Activated naive CD8-positive, alpha-beta T cell treated with anti-CD3 and anti-CD28 coated beads, Interleukin-2, amount 10 ng/mL, durations not matched to agents 7 days and 5 days (primary cell): ENCODE measurements around the gene PELI1. TPM values are rescaled to one million over a fixed set of nuclear protein-coding genes. Genes with fewer than 3 reads are reported as not detected.

ENCODE experiments used
- ATAC-seq: fragments of 150-1000 bp; cut with Tn5 transposase; one replicate; pipeline ENCODE4 v1.10.0; 2021; ENCODE audit warnings: low read depth, moderate library complexity
- POLR2A ChIA-PET: fragments of 350-600 bp; sonication (Branson Sonifier 250); formaldehyde crosslinking; loops from one replicate; lab custom pipeline; 2021; ENCODE audit warnings: antibody characterized with exemption; lab: Charles Lee
- DNase-seq: peaks from one replicate; pipeline ENCODE4 v3.0.0; 2021
- H3K27ac Mint-ChIP-seq: one replicate; pipeline ENCODE4 v1.8.0; 2022; ENCODE audit warnings: mild to moderate bottlenecking, mixed read lengths
- H3K27me3 Mint-ChIP-seq: one replicate; pipeline ENCODE4 v1.8.0; 2022; ENCODE audit warnings: mild to moderate bottlenecking, moderate library complexity, mixed read lengths
- H3K36me3 Mint-ChIP-seq: one replicate; pipeline ENCODE4 v1.8.0; 2021; ENCODE audit warnings: mild to moderate bottlenecking, mixed read lengths
- H3K4me1 Mint-ChIP-seq: one replicate; pipeline ENCODE4 v1.8.0; 2021; ENCODE audit warnings: mixed read lengths
- H3K4me3 Mint-ChIP-seq: one replicate; pipeline ENCODE4 v1.8.0; 2022; ENCODE audit warnings: mild to moderate bottlenecking, moderate library complexity, mixed read lengths
- H3K9me3 Mint-ChIP-seq: one replicate; pipeline ENCODE4 v1.8.0; 2021; ENCODE audit warnings: mixed read lengths
- total RNA-seq, 2 experiments: library from RNA; stranded (reverse); gene quantifications; one replicate each; pipeline ENCODE4 v1.2.3, GENCODE V29; 2021

The PELI1 gene
- total RNA-seq, 2 experiments from 2014 or later, result 22.6 to 25.7 TPM

GRCh38 chr2:64049633-64050220 is 94.5 kb downstream of the PELI1 start:
- peak overlapping the region; percentile 79 for H3K27ac Mint-ChIP-seq
- no peak overlapping the region for H3K4me3 Mint-ChIP-seq
- POLR2A ChIA-PET, result interaction anchor here (0.7 to 1.9 kb wide), 2 partner anchors 277 to 476 kb away, joined by 3 to 25 read pairs; no protein-coding TSS in a partner anchor

GRCh38 chr2:64045938-64046337 is 98.3 kb downstream of the PELI1 start:
- POLR2A ChIA-PET, result no interaction called here
- Mint-ChIP-seq H3K4me3 (no peak overlapping the region), H3K36me3 (no peaks in the 10 kb centered on the region), H3K9me3 (no peaks in the 10 kb centered on the region), H3K4me1 (peaks cover 11% of the 10 kb centered on the region), H3K27me3 (no peaks in the 10 kb centered on the region), H3K27ac (no peak overlapping the region)
- no peak for ATAC-seq
- no peak for DNase-seq

More at GRCh38 chr2:64049633-64050220, 94.5 kb downstream of the PELI1 start:
- no peaks in the 10 kb centered on the region for H3K36me3 Mint-ChIP-seq
- DNase-seq (peak; percentile 49), ATAC-seq (peak; percentile 93)
- no peaks in the 10 kb centered on the region for H3K9me3 Mint-ChIP-seq
- H3K27me3 Mint-ChIP-seq, result no peaks in the 10 kb centered on the region
- H3K4me1 Mint-ChIP-seq, result peaks cover 33% of the 10 kb centered on the region

Other genes with a start within 250 kb of the PELI1 start
- 10 to 100 TPM; 15.2 to 16.0 TPM for gene VPS54, start 125.0 kb downstream of the PELI1 start, total RNA-seq